ENCODE measurements around the gene NEK1.

DNA sequence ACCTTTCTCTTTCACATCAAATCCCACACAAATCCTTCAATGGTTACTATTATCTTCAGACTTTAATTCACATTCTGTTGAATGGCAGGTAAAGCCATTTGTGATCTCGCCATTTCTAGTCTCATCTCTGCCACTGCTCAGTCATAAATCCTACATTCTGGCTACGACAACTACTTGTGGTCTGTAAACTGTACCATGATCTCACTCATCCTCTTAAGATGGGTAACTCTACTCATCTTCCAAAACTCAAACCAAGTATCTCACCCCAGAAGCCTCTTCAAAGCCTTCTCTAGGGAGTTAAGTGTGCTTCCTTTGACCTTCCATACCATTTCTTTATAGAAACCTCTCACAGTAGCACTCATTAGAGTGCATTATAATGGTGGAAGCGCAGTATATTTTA, 101.8 kb downstream of the NEK1 start:
- TF ChIP-seq, protein P1, sequence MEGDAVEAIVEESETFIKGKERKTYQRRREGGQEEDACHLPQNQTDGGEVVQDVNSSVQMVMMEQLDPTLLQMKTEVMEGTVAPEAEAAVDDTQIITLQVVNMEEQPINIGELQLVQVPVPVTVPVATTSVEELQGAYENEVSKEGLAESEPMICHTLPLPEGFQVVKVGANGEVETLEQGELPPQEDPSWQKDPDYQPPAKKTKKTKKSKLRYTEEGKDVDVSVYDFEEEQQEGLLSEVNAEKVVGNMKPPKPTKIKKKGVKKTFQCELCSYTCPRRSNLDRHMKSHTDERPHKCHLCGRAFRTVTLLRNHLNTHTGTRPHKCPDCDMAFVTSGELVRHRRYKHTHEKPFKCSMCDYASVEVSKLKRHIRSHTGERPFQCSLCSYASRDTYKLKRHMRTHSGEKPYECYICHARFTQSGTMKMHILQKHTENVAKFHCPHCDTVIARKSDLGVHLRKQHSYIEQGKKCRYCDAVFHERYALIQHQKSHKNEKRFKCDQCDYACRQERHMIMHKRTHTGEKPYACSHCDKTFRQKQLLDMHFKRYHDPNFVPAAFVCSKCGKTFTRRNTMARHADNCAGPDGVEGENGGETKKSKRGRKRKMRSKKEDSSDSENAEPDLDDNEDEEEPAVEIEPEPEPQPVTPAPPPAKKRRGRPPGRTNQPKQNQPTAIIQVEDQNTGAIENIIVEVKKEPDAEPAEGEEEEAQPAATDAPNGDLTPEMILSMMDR (IDR thresholded peaks at IDR 0.05) = no peak
- TF ChIP-seq POLR2A (IDR thresholded peaks at IDR 0.05) = no peak

All from testis (tissue), 2 donors.